Effector memory CD4-positive, alpha-beta T cell (primary cell): Measurements from ENCODE around the gene CASP10.
"Not testable (repeated sequence)": the region's sequence is repeated elsewhere in the genome, so short reads cannot be mapped to it uniquely, and the experiment has no call there.

Experiments
- DNase-seq, 3 donors: peaks; one replicate each; pipeline ENCODE4 v3.0.0-alpha.2; 2020
- H3K27ac ChIP-seq: 2 replicates; pipeline ENCODE4 v1.7.0; 2013; ENCODE audit warnings: mild to moderate bottlenecking, low read length, moderate library complexity; ENCODE audit not compliant: insufficient read depth, poor library complexity, severe bottlenecking
- H3K27me3 ChIP-seq: replicated peaks from 2 replicates; pipeline ENCODE4 v1.7.0; 2013; ENCODE audit warnings: mild to moderate bottlenecking, low read length; ENCODE audit not compliant: insufficient read depth, control insufficient read depth, poor library complexity, severe bottlenecking
- H3K36me3 ChIP-seq: 2 replicates; pipeline ENCODE4 v1.7.0; 2013; ENCODE audit warnings: mild to moderate bottlenecking, low read length, moderate library complexity; ENCODE audit not compliant: control insufficient read depth, insufficient read depth
- H3K4me1 ChIP-seq: 2 replicates; pipeline ENCODE4 v1.7.0; 2013; ENCODE audit warnings: low read length, mild to moderate bottlenecking; ENCODE audit not compliant: control insufficient read depth, insufficient read depth, poor library complexity, severe bottlenecking
- H3K4me3 ChIP-seq: 2 replicates; pipeline ENCODE4 v1.7.0; 2013; ENCODE audit warnings: low read length, low read depth, mild to moderate bottlenecking; ENCODE audit not compliant: insufficient read depth, poor library complexity, severe bottlenecking
- H3K9me3 ChIP-seq: 2 replicates; pipeline ENCODE4 v1.7.0; 2013; ENCODE audit warnings: mild to moderate bottlenecking, low read length, moderate library complexity; ENCODE audit not compliant: control insufficient read depth

Gene CASP10

DNA sequence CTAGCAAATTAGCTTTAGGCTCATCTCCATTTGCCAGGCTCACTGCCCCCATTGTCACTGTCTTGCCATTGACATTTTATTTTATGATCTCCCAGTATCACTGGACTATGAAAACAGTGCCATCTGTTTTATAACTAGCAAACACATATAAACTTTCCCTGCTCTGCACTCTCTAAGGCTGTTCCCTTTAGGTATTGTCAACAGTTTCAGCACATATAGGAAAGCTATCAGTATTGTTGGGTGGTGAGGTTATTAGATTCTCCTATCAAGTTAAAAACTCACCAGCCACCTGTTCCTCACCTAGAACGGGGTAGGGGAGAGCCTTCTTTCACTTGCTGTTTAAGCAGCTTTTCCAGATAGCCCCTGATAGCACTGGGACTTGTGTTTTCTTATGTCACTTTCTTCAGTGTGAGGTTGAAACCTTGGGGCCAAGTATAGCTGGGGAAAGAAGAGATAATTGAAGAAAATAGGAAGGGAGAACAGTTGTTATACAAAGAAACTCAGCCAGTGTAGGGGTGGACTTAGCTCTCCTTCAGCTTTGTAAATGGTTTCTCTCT is 34.4 kb upstream of the CASP10 start:
- no peak overlapping the region for H3K4me3 ChIP-seq
- H3K36me3 ChIP-seq: peaks cover 51% of the 10 kb centered on the region
- H3K9me3 ChIP-seq: no peaks in the 10 kb centered on the region
- peaks cover 4% of the 10 kb centered on the region for H3K4me1 ChIP-seq
- no peak for DNase-seq
- no peaks in the 10 kb centered on the region for H3K27me3 ChIP-seq
- H3K27ac ChIP-seq: peak overlapping the region; percentile 8

DNA sequence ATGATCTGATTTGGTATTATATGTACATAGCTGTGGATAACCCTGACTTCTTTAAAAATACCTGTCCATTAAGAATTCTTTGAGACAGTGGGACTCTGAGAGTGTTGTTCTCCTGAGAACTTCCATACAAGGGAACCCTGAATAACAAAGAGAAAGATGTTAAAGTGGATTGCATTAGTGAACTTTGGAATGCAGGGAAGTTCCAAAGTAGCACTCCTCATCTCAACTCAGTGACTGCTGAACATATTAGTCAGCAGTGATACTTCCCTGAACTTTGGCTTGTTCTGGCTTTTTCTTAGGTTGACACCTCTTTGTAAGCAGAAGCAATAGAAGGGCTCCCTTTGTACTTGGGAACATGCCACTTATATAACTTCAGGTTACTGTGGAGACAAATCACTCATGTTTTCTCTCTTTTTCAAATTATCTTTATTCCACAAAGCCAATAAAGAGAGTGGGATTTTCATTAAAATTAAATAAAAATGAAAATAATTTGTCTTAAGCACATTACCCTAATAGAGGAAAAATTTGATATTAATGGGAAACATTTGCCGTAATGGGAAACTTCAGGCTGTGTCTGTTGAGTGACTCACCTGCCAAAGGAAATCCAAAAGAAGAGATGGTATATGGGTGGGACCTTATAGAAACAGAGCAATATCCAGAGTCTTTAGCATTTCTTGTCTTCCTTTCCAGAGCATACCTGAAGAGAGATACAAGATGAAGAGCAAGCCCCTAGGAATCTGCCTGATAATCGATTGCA is 33.7 kb upstream of the CASP10 start:
- no peak overlapping the region for H3K4me3 ChIP-seq
- no peak for DNase-seq
- no peaks in the 10 kb centered on the region for H3K27me3 ChIP-seq

DNA sequence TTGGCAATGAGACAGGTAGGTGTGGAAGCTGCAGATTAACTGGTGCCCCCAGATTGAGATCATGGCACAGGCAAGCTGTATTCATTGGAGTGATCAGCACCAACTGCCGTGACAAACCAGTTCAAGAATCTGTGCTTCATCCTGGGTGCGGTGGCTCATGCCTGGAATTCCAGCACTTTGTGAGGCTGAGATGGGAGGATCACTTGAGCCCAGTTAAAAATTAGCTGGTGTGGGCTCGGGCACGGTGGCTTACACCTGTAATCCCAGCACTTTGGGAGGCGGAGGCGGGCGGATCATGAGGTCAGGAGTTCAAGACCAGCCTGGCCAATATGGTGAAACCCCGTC is 33.1 kb upstream of the CASP10 start:
- not testable (repeated sequence) for H3K9me3 ChIP-seq, H3K4me1 ChIP-seq, DNase-seq, H3K27ac ChIP-seq, H3K27me3 ChIP-seq, H3K4me3 ChIP-seq
- H3K36me3 ChIP-seq: peaks cover 60% of the 10 kb centered on the region

More for the DNA sequence above, 33.7 kb upstream of the CASP10 start:
- H3K9me3 ChIP-seq: no peaks in the 10 kb centered on the region
- H3K27ac ChIP-seq: peak overlapping the region; percentile 8
- peaks cover 4% of the 10 kb centered on the region for H3K4me1 ChIP-seq
- H3K36me3 ChIP-seq: peaks cover 54% of the 10 kb centered on the region

DNA sequence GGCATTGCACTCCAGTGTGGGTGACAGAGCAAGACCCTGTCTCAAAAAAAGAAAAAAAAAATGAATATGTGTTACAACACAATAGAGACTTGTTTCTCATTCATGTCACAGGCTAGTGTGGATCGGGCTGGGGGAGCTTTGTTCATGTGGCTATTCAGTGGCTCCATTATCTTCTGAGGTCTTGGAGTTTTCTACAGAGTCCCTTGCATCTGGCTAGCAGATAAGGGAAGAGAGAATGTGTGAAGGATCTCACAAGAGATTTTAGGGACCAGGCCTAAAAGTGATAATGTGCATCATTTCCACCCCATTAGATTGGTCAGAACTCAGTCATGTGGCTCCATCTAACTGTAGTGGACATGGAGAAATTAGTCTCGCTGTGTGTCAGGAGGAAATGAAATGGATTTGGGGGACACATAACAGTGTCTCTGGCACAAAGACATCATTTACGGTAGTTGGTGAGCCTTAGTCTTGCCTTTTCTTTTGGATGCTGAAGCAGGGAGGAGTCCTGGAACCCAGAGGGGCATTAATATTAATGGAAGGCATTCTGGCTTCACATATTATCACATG is 32.4 kb upstream of the CASP10 start:
- H3K36me3 ChIP-seq: peaks cover 64% of the 10 kb centered on the region
- no peak for DNase-seq
- H3K9me3 ChIP-seq: no peaks in the 10 kb centered on the region
- no peaks in the 10 kb centered on the region for H3K27me3 ChIP-seq
- H3K27ac ChIP-seq: peak overlapping the region; percentile 47
- peaks cover 4% of the 10 kb centered on the region for H3K4me1 ChIP-seq
- H3K4me3 ChIP-seq: no peak overlapping the region

DNA sequence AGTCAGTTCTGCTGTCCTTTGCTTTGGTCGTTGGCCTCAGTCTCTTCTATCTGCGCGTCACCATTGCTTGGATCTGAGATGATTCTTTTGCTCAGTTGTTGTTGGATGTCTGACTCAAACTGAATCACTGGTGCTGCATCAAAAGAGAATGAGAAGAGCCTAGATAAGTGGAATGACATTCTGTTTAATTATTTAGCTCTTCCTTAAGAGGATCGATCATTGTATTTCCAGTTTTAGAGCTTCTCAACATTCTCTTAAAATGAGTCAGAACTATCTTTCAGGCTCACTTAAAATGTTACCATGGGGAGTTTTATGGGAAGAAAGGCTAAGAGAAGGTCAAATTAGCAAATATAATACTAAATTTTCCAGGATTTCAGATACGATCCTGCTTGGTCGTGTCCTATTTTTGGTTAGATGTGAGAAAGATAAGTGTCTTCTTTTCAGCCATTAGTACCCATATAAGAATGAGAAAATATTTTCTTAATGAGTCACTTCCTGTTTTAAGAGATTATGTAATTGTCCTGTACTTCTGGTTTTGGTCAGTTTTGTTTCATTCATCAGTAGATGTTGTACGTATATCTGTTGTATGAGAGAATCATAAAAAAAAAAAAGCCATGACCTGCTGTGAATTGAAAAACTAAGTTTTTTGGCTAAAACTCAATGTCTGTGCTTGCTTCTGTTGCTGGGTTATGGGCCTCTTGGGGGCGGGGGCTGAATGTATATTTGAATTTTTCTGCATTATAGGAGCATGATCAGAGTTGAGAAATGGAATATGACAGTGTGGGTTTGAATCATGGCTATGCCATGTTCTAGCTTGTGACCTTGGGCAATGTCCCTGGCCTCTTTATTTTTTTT is 31.6 kb upstream of the CASP10 start:
- H3K4me3 ChIP-seq: no peak overlapping the region
- DNase-seq: no peak
- peak overlapping the region; percentile 47 for H3K27ac ChIP-seq
- H3K9me3 ChIP-seq: no peaks in the 10 kb centered on the region
- peaks cover 4% of the 10 kb centered on the region for H3K4me1 ChIP-seq
- H3K27me3 ChIP-seq: no peaks in the 10 kb centered on the region
- H3K36me3 ChIP-seq: peaks cover 66% of the 10 kb centered on the region

DNA sequence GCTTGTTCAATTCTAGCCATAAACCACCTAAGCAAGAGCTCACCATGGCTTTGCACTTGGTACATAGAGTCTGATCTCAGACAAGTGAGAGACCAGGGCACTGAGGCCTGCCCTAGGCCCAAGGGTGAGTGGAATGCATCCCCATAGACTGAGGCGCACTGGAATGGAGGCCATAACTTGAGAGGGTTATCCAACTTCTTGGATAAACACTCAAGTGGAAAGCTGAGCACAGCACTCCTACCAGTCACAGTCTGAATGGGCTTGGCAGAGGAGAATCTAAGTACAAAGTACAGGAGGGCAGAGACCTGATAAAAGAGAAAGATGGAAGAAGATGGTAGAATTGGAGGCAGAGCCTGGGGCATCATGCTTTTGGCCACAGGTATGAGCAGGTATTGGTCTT is 30.4 kb upstream of the CASP10 start:
- H3K27me3 ChIP-seq: no peaks in the 10 kb centered on the region
- H3K4me3 ChIP-seq: no peak overlapping the region
- no peak for DNase-seq
- peaks cover 67% of the 10 kb centered on the region for H3K36me3 ChIP-seq
- H3K27ac ChIP-seq: peak overlapping the region; percentile 9
- no peaks in the 10 kb centered on the region for H3K9me3 ChIP-seq
- H3K4me1 ChIP-seq: peaks cover 4% of the 10 kb centered on the region

DNA sequence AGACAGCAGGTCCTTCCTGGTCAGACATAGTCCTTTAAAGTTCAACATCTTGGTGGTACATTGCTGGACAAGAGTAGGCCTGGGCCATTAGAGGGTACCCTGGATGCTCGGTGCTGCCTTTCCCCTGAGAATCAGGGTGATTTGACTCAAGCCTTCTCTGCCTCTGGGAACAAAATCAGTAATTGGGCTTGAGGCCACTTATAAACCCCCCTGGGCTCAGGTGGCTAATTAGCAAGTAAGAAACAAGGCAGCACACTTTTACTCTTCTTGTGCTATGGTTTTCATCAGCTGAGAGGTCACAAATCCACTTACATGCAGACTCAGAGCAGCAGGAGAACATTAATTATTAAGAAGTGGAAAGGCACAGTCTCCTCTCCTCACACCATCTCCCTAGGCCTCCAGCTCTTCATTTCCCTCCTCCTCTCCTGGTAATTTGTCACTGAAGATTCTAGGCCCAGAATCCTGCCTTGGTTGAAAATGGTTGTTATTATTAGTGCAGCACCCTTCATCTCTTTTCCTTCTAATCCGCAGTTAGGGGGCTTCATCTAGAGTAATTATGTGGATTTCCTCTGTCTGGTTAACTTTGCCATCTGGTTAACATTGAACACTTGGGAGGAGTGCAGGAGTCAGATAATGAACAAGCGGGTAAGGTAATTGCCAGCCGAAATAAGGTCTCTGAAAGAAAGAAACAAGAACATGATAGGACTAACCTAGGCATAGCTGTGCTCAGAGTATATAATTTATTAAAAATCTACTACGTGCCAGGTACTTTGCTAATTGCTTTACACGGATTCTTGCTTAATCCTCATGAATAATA is 29.7 kb upstream of the CASP10 start:
- Histone ChIP-seq H3K27me3 (no peaks in the 10 kb centered on the region), H3K4me1 (peaks cover 11% of the 10 kb centered on the region), H3K27ac (peak overlapping the region; percentile 9), H3K9me3 (no peaks in the 10 kb centered on the region), H3K36me3 (peaks cover 73% of the 10 kb centered on the region), H3K4me3 (no peak overlapping the region)
- DNase-seq: no peak

DNA sequence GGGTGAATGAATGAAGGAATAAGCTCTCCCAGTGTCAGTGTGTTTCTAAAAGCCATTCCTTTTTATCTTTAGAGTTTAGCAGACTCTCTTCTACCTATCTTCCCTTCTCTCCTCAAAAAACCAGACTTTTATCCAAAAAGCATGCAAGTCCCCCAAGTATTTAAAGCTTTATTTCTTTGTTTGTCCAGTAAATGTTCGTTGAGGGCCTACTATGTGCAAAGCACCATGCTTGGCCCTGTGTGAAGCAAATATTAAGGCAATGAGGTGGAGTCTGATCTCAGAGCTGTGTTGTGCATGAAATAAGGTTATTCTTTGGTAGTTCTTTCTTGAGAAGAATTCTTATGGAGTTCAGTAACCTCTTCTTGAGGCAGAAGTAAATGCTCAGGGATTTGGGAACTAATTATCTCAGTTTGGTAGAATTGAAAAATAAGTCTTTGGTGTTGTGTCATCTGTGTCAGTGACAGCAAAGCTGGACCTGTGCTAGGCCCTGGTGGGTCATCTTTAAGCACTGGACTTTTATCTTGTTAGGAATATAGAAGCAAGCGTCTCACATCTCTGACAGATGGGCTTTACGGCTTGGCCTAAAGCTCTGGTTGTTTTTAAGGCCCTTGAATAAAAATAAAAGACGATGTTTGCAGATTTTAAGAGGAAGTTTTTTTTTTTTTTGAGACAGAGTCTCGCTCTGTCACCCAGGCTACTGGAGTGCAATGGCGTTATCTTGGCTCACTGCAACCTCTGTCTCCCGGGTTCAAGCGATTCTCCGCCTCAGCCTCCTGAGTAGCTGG is 28.1 kb upstream of the CASP10 start:
- no peak for DNase-seq
- Histone ChIP-seq H3K9me3 (no peaks in the 10 kb centered on the region), H3K4me3 (no peak overlapping the region), H3K27me3 (no peaks in the 10 kb centered on the region), H3K27ac (peak overlapping the region; percentile 12), H3K36me3 (peaks cover 63% of the 10 kb centered on the region), H3K4me1 (peaks cover 12% of the 10 kb centered on the region)

DNA sequence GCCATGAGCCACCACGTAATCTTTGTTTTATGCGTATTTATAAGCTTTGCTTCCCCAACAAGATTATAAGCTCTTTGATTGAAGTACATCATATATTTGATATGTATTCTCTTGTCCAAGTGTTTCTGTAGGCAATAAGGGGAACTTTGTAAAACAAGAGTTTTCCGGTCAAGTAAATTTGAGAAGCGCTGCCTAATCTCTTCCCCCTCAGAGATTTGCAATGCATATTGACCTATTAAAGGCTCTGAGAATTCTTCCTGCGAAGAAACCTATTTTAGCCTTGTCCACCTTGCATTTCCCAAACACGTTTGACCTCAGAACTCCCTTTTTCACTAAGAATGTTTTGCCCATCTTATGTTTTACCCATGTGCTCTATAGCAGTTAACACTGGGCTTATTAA is 26.9 kb upstream of the CASP10 start:
- Histone ChIP-seq H3K27me3 (no peaks in the 10 kb centered on the region), H3K4me1 (peaks cover 8% of the 10 kb centered on the region), H3K36me3 (peaks cover 70% of the 10 kb centered on the region), H3K27ac (no peak overlapping the region), H3K9me3 (no peaks in the 10 kb centered on the region), H3K4me3 (no peak overlapping the region)
- DNase-seq: no peak
